GM23338 (cell line): Measurements from ENCODE around the gene ITPRID1. TPM values are rescaled to one million over a fixed set of nuclear protein-coding genes. Genes with fewer than 3 reads are reported as not detected.

ENCODE experiments used
- ATAC-seq: fragments of 200-7000 bp; cut with Tn5 transposase; 3 replicates; pipeline ENCODE4 v1.9.1; 2020
- DNase-seq: peaks from one replicate; pipeline ENCODE4 v3.0.0-alpha.2; 2015; ENCODE audit warnings: low spot score
- H2AFZ ChIP-seq: fragments of 200-600 bp; sonication (generic); 2 replicates; pipeline ENCODE4 v1.8.0; 2016; ENCODE audit warnings: antibody characterized with exemption, mild to moderate bottlenecking, moderate library complexity
- H3F3A ChIP-seq: fragments of 200-600 bp; sonication (generic); replicated peaks from 2 replicates; pipeline ENCODE4 v1.8.0; 2017; ENCODE audit warnings: antibody characterized with exemption, mixed run types, low read depth
- H3K27ac ChIP-seq: fragments of 200-600 bp; sonication (generic); 2 replicates; pipeline ENCODE4 v1.6.1; 2016; ENCODE audit warnings: low read depth
- H3K27me3 ChIP-seq: fragments of 200-600 bp; sonication (generic); 2 replicates; pipeline ENCODE4 v1.8.0; 2016; ENCODE audit warnings: mild to moderate bottlenecking, mixed run types, moderate library complexity; ENCODE audit not compliant: insufficient read depth
- H3K36me3 ChIP-seq: fragments of 200-600 bp; sonication (generic); 2 replicates; pipeline ENCODE4 v1.8.0; 2016; ENCODE audit warnings: mild to moderate bottlenecking; ENCODE audit not compliant: insufficient read depth
- H3K4me1 ChIP-seq: fragments of 200-600 bp; sonication (generic); 2 replicates; pipeline ENCODE4 v1.8.0; 2016; ENCODE audit warnings: mild to moderate bottlenecking, moderate library complexity; ENCODE audit not compliant: insufficient read depth
- H3K4me2 ChIP-seq: fragments of 200-600 bp; sonication (generic); 2 replicates; pipeline ENCODE4 v1.7.1; 2017; ENCODE audit warnings: mixed run types
- H3K4me3 ChIP-seq: fragments of 200-600 bp; sonication (generic); 2 replicates; pipeline ENCODE4 v1.6.1; 2016; ENCODE audit warnings: mixed run types
- H3K79me2 ChIP-seq: fragments of 200-600 bp; sonication (generic); replicated peaks from 2 replicates; pipeline ENCODE4 v1.8.0; 2017; ENCODE audit warnings: mild to moderate bottlenecking; ENCODE audit not compliant: insufficient read depth
- H3K9me2 ChIP-seq: fragments of 200-600 bp; sonication (generic); 2 replicates; pipeline ENCODE4 v1.8.0; 2017; ENCODE audit not compliant: insufficient read depth
- H4K20me1 ChIP-seq: fragments of 200-600 bp; sonication (generic); replicated peaks from 2 replicates; pipeline ENCODE4 v1.8.0; 2017; ENCODE audit warnings: mild to moderate bottlenecking; ENCODE audit not compliant: insufficient read depth
- H3K27ac Mint-ChIP-seq: 2 replicates; pipeline ENCODE4 v1.8.0; 2020; ENCODE audit warnings: inconsistent platforms, mild to moderate bottlenecking, moderate library complexity, mixed read lengths
- H3K27me3 Mint-ChIP-seq: 3 replicates; pipeline ENCODE4 v1.8.0; 2022; ENCODE audit warnings: low read depth, mild to moderate bottlenecking, moderate library complexity, mixed read lengths, inconsistent platforms; ENCODE audit not compliant: insufficient read depth, poor library complexity
- H3K36me3 Mint-ChIP-seq: 3 replicates; pipeline ENCODE4 v1.8.0; 2021; ENCODE audit warnings: low read depth, mild to moderate bottlenecking, inconsistent platforms, moderate library complexity, mixed read lengths
- H3K4me1 Mint-ChIP-seq: 3 replicates; pipeline ENCODE4 v1.8.0; 2020; ENCODE audit warnings: mild to moderate bottlenecking, inconsistent platforms, mixed read lengths
- H3K4me3 Mint-ChIP-seq: 3 replicates; pipeline ENCODE4 v1.8.0; 2021; ENCODE audit warnings: moderate library complexity, mild to moderate bottlenecking, inconsistent platforms, mixed read lengths
- H3K9me3 Mint-ChIP-seq: 3 replicates; pipeline ENCODE4 v1.8.0; 2020; ENCODE audit warnings: moderate library complexity, mild to moderate bottlenecking, inconsistent platforms, mixed read lengths
- EZH2 ChIP-seq: fragments of 200-600 bp; sonication (generic); IDR thresholded peaks from one replicate; pipeline ENCODE4 v1.8.0; 2017; ENCODE audit warnings: antibody characterized with exemption, mild to moderate bottlenecking, low read depth; ENCODE audit not compliant: unreplicated experiment
- JUNB ChIP-seq: IDR thresholded peaks from one replicate; pipeline ENCODE4 v1.6.1; 2016; ENCODE audit warnings: antibody characterized with exemption; ENCODE audit not compliant: unreplicated experiment
- NANOG ChIP-seq: IDR thresholded peaks from 2 replicates; pipeline ENCODE4 v1.6.1; 2016; ENCODE audit warnings: antibody characterized with exemption, borderline replicate concordance
- POLR2AphosphoS5 ChIP-seq: IDR thresholded peaks from 2 replicates; pipeline ENCODE4 v1.6.1; 2016; ENCODE audit warnings: antibody characterized with exemption, low read depth
- polyA plus RNA-seq: library from polyadenylated mRNA; unstranded; fragments of >200 nt; fragmentation: Nextera tagmentation; extraction: Ambion mirVana; gene quantifications from 2 replicates; pipeline ENCODE4 v1.2.1, GENCODE V29; 2016
- total RNA-seq: library from RNA; depleted of rRNA; stranded (reverse); fragments of >200 nt; shearing (Covaris generic); gene quantifications from 2 replicates; pipeline ENCODE4 v1.2.3, GENCODE V29; 2014
- TF ChIP-seq, protein P1 (sequence below): fragments of 250-450 bp; sonication (Bioruptor Pico); IDR thresholded peaks from 2 replicates; pipeline ENCODE4 v1.5.0; 2020; ENCODE audit warnings: mild to moderate bottlenecking, moderate library complexity
- TF ChIP-seq, protein P2 (sequence below), 2 experiments: fragments of 200-600 bp in 1 of 2; sonication (generic) in 1 of 2; conservative IDR thresholded peaks; 2 replicates each; pipeline versions ENCODE4 v1.5.1 to v1.6.1; 2016 to 2017; ENCODE audit warnings: antibody characterized with exemption in 2 of 2, low read depth in 2 of 2, mild to moderate bottlenecking in 2 of 2, moderate library complexity in 1 of 2

The ITPRID1 gene
- total and polyA plus RNA-seq, 2 experiments from 2014 or later = 0.05 to 0.45 TPM

DNA sequence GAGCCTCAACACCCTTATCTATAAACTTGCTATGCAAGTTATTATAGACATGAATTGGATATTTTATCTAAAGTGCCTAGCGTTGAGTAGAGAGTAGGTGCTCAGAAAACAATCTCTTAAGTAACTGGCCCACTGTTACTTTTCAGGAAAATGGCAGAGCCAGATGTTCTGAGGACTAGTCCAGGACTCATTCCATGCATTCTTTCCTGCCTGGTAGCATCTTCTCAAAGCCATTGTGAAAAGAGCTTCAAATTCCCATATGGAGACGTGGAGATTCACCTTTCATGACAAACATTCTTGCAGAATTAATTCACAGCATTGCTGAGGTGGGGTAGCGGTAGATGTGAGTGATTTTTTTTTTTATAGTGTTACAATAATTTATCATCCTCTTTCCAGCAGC is 35.9 kb upstream of the ITPRID1 start:
- Histone ChIP-seq H2AFZ (no peak overlapping the region), H3K27me3 (no peaks in the 10 kb centered on the region), H3K27ac (no peak overlapping the region), H4K20me1 (no peaks in the 10 kb centered on the region), H3K4me1 (peaks cover 28% of the 10 kb centered on the region), H3K79me2 (no peaks in the 10 kb centered on the region), H3K4me2 (peak overlapping the region; percentile 10; the same call in 1 of the 2 replicates), H3K9me2 (peaks cover 21% of the 10 kb centered on the region), H3K4me3 (no peak overlapping the region), H3F3A (no peaks in the 10 kb centered on the region), H3K36me3 (no peaks in the 10 kb centered on the region)
- Mint-ChIP-seq H3K4me1 (peaks cover 30% of the 10 kb centered on the region), H3K27me3 (peaks cover 2% of the 10 kb centered on the region), H3K4me3 (no peak overlapping the region), H3K36me3 (0 out of 3 replicates have a peak, but pooled peaks cover 3% of the 10 kb centered on the region), H3K27ac (no peak overlapping the region), H3K9me3 (no peaks in the 10 kb centered on the region; the same call in 2 of the 3 replicates)
- TF ChIP-seq, protein P1, sequence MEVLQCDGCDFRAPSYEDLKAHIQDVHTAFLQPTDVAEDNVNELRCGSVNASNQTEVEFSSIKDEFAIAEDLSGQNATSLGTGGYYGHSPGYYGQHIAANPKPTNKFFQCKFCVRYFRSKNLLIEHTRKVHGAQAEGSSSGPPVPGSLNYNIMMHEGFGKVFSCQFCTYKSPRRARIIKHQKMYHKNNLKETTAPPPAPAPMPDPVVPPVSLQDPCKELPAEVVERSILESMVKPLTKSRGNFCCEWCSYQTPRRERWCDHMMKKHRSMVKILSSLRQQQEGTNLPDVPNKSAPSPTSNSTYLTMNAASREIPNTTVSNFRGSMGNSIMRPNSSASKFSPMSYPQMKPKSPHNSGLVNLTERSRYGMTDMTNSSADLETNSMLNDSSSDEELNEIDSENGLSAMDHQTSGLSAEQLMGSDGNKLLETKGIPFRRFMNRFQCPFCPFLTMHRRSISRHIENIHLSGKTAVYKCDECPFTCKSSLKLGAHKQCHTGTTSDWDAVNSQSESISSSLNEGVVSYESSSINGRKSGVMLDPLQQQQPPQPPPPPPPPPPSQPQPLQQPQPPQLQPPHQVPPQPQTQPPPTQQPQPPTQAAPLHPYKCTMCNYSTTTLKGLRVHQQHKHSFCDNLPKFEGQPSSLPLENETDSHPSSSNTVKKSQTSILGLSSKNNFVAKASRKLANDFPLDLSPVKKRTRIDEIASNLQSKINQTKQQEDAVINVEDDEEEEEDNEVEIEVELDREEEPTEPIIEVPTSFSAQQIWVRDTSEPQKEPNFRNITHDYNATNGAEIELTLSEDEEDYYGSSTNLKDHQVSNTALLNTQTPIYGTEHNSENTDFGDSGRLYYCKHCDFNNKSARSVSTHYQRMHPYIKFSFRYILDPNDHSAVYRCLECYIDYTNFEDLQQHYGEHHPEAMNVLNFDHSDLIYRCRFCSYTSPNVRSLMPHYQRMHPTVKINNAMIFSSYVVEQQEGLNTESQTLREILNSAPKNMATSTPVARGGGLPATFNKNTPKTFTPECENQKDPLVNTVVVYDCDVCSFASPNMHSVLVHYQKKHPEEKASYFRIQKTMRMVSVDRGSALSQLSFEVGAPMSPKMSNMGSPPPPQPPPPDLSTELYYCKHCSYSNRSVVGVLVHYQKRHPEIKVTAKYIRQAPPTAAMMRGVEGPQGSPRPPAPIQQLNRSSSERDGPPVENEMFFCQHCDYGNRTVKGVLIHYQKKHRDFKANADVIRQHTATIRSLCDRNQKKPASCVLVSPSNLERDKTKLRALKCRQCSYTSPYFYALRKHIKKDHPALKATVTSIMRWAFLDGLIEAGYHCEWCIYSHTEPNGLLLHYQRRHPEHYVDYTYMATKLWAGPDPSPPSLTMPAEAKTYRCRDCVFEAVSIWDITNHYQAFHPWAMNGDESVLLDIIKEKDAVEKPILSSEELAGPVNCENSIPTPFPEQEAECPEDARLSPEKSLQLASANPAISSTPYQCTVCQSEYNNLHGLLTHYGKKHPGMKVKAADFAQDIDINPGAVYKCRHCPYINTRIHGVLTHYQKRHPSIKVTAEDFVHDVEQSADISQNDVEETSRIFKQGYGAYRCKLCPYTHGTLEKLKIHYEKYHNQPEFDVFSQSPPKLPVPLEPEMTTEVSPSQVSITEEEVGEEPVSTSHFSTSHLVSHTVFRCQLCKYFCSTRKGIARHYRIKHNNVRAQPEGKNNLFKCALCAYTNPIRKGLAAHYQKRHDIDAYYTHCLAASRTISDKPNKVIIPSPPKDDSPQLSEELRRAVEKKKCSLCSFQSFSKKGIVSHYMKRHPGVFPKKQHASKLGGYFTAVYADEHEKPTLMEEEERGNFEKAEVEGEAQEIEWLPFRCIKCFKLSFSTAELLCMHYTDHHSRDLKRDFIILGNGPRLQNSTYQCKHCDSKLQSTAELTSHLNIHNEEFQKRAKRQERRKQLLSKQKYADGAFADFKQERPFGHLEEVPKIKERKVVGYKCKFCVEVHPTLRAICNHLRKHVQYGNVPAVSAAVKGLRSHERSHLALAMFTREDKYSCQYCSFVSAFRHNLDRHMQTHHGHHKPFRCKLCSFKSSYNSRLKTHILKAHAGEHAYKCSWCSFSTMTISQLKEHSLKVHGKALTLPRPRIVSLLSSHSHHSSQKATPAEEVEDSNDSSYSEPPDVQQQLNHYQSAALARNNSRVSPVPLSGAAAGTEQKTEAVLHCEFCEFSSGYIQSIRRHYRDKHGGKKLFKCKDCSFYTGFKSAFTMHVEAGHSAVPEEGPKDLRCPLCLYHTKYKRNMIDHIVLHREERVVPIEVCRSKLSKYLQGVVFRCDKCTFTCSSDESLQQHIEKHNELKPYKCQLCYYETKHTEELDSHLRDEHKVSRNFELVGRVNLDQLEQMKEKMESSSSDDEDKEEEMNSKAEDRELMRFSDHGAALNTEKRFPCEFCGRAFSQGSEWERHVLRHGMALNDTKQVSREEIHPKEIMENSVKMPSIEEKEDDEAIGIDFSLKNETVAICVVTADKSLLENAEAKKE = peak; percentile 95
- TF ChIP-seq POLR2AphosphoS5 (no peak), NANOG (peak; percentile 6; the same call in 1 of the 2 replicates), JUNB (no peak), EZH2 (no peak)
- TF ChIP-seq, protein P2, sequence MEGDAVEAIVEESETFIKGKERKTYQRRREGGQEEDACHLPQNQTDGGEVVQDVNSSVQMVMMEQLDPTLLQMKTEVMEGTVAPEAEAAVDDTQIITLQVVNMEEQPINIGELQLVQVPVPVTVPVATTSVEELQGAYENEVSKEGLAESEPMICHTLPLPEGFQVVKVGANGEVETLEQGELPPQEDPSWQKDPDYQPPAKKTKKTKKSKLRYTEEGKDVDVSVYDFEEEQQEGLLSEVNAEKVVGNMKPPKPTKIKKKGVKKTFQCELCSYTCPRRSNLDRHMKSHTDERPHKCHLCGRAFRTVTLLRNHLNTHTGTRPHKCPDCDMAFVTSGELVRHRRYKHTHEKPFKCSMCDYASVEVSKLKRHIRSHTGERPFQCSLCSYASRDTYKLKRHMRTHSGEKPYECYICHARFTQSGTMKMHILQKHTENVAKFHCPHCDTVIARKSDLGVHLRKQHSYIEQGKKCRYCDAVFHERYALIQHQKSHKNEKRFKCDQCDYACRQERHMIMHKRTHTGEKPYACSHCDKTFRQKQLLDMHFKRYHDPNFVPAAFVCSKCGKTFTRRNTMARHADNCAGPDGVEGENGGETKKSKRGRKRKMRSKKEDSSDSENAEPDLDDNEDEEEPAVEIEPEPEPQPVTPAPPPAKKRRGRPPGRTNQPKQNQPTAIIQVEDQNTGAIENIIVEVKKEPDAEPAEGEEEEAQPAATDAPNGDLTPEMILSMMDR (conservative IDR thresholded peaks at IDR 0.05; ENCODE audit: low read depth in 2 of 2) = no peak
- DNase-seq = peak; percentile 52
- ATAC-seq = peak; percentile 64; the same call in 2 of the 3 replicates
